Measurements from ENCODE around the gene KLF14.

Gene KLF14

DNA sequence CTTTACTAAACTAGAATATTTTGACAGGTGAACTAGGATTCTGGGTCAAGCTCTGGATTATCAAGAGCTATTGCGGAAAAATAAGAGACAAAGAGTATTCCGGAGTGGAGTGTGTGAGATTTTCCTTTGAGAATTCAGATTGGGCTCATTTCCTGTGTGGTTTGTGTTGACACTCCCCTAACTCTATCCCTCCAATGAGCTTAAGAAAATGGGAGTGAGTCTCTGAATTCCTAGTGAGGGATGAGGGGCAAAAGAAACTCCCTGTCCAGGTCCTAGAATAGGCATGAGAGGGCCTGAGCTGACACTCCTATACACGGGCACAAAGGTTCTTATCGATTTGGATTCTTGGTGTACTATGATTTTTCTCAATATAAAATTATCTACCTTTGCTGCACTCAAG lies 10.2 kb downstream of the KLF14 start:
- Histone ChIP-seq H3K36me3 (ENCODE audit: control insufficient read depth, insufficient read depth, low read length) (no peaks in the 10 kb centered on the region), H3K4me3 (replicated peaks; ENCODE audit: low read depth, low read length) (no peak overlapping the region), H3K27me3 (replicated peaks; ENCODE audit: control insufficient read depth, insufficient read depth, low read length) (peaks cover 1% of the 10 kb centered on the region; the same call in 1 of the 2 replicates)
- TF ChIP-seq, protein P1, sequence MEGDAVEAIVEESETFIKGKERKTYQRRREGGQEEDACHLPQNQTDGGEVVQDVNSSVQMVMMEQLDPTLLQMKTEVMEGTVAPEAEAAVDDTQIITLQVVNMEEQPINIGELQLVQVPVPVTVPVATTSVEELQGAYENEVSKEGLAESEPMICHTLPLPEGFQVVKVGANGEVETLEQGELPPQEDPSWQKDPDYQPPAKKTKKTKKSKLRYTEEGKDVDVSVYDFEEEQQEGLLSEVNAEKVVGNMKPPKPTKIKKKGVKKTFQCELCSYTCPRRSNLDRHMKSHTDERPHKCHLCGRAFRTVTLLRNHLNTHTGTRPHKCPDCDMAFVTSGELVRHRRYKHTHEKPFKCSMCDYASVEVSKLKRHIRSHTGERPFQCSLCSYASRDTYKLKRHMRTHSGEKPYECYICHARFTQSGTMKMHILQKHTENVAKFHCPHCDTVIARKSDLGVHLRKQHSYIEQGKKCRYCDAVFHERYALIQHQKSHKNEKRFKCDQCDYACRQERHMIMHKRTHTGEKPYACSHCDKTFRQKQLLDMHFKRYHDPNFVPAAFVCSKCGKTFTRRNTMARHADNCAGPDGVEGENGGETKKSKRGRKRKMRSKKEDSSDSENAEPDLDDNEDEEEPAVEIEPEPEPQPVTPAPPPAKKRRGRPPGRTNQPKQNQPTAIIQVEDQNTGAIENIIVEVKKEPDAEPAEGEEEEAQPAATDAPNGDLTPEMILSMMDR (IDR thresholded peaks at IDR 0.05; ENCODE audit: insufficient read depth, low read length, poor library complexity, severe bottlenecking) = no peak
- no peak for DNase-seq (ENCODE audit: extremely low read depth, insufficient read length)

DNA sequence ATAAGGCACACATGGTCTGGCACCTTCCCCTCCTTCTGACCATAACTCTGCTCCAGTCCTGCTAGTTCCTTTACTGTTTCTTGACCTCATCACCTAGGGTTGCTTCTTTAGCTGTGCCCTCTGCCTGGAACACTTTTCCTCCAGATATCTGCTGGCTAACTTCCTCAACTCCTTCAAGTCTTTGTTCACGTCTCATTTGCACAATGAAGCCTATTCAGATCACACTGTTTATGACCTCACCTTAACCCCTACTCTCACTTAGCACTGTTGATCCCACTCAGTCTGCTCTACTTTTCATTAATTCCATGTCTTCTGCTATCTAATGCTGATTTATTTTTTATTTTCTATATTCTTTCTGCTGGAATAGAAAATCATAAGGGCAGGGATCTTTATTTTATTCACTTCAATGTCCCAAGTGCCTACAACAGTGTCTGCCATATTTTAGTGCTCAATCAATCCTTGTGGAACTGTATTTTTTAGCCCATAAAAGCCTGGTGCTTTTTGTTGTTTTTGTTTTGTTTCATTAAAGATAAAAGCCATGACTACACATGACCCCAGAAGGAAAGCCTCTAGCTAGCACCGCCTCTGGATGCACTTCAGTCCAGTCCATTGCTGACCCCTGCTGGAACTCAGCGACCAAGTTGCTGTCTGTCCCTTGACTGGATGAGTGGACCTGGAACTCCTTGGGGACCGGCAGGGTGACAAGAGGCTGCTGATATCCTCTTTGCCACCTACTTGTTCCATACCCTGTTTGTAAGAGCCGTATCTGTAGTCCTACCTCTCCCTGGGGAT lies 12.3 kb downstream of the KLF14 start:
- DNase-seq (ENCODE audit: extremely low read depth, insufficient read length) = no peak
- TF ChIP-seq, protein P1 (IDR thresholded peaks at IDR 0.05; ENCODE audit: insufficient read depth, low read length, poor library complexity, severe bottlenecking) = peak; percentile 24
- Histone ChIP-seq H3K4me3 (replicated peaks; ENCODE audit: low read depth, low read length) (no peak overlapping the region), H3K27me3 (replicated peaks; ENCODE audit: control insufficient read depth, insufficient read depth, low read length) (peaks cover 1% of the 10 kb centered on the region; the same call in 1 of the 2 replicates), H3K36me3 (ENCODE audit: control insufficient read depth, insufficient read depth, low read length) (no peaks in the 10 kb centered on the region)

DNA sequence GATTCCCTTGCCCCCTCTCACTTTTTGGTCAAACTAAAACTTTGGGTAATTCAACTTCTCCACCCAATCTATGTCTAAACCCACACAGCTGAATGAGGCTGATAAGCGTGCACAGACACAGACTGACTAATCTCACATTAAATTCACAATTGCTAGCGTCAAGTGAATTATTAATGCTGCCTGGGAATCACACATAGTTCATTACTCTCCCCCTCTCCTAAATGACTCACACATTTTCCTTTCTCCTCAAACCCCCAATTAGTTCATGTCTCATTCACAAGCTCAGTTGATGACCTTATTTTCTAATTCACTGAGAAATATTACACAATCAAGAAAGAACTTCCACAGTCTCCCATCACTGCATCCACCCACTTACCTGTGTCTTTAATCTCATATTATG lies 14.5 kb downstream of the KLF14 start:
- TF ChIP-seq, protein P1 (IDR thresholded peaks at IDR 0.05; ENCODE audit: insufficient read depth, low read length, poor library complexity, severe bottlenecking) = no peak
- DNase-seq (ENCODE audit: extremely low read depth, insufficient read length) = no peak
- peaks cover 1% of the 10 kb centered on the region; the same call in 1 of the 2 replicates for H3K27me3 ChIP-seq (replicated peaks; ENCODE audit: control insufficient read depth, insufficient read depth, low read length)
- no peaks in the 10 kb centered on the region for H3K36me3 ChIP-seq (ENCODE audit: control insufficient read depth, insufficient read depth, low read length)
- no peak overlapping the region for H3K4me3 ChIP-seq (replicated peaks; ENCODE audit: low read depth, low read length)

DNA sequence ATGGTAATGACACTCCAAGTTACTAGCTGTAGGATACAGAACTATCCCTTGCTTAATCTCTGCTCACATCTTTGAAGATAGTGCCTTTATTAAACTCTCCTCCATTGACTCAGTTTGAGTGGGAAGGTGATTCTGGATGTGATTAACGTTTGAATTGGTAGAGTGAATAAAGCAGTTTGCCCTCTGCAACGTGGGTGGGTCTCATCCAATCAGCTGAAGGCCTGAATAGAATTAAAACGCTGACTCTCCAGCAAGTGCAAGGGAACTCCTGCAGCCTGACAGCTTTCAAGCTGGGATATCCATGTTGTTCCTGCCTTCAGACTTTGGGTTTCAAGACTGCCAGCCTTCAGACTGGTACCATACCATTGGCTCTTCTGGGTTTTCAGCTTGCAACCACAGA lies 21.6 kb downstream of the KLF14 start:
- no peaks in the 10 kb centered on the region for H3K27me3 ChIP-seq (replicated peaks; ENCODE audit: control insufficient read depth, insufficient read depth, low read length)
- no peak for DNase-seq (ENCODE audit: extremely low read depth, insufficient read length)
- TF ChIP-seq, protein P1 (IDR thresholded peaks at IDR 0.05; ENCODE audit: insufficient read depth, low read length, poor library complexity, severe bottlenecking) = no peak
- no peak overlapping the region for H3K4me3 ChIP-seq (replicated peaks; ENCODE audit: low read depth, low read length)
- H3K36me3 ChIP-seq (ENCODE audit: control insufficient read depth, insufficient read depth, low read length) = no peaks in the 10 kb centered on the region

DNA sequence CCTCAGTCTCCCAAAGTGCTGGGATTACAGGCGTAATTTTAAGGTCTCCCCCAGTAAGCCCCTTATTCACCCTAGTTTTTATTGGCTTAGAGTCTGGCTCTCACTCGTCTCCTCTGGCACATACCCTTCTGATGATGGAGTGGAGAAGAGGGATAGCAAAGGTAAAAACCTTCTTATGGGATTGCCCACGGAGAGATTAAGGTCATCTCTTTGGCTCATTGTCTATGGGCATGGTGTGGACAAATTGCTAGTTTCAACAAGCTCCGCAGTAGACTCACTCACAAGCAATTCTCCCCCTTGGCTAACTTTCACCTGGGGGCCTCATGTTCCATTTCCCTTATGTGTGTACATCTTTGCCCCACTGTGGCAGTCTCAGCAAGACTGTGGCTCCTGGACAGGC lies 25.2 kb downstream of the KLF14 start:
- no peaks in the 10 kb centered on the region for H3K27me3 ChIP-seq (replicated peaks; ENCODE audit: control insufficient read depth, insufficient read depth, low read length)
- no peaks in the 10 kb centered on the region for H3K36me3 ChIP-seq (ENCODE audit: control insufficient read depth, insufficient read depth, low read length)
- TF ChIP-seq, protein P1 (IDR thresholded peaks at IDR 0.05; ENCODE audit: insufficient read depth, low read length, poor library complexity, severe bottlenecking) = no peak
- no peak for DNase-seq (ENCODE audit: extremely low read depth, insufficient read length)
- H3K4me3 ChIP-seq (replicated peaks; ENCODE audit: low read depth, low read length) = no peak overlapping the region

Measured in GM06990 (cell line).